Chondrocyte (in vitro differentiated cells): ENCODE measurements around the gene IMPDH2. TPM values are rescaled to one million over a fixed set of nuclear protein-coding genes. Genes with fewer than 3 reads are reported as not detected.

Source experiments
- DNase-seq: peaks from one replicate; pipeline ENCODE4 v3.0.0; 2021; ENCODE audit warnings: mixed read lengths, low spot score
- H3K27ac Mint-ChIP-seq: one replicate; pipeline ENCODE4 v1.8.0; 2021; ENCODE audit warnings: mild to moderate bottlenecking, moderate library complexity, mixed read lengths; ENCODE audit not compliant: unreplicated experiment
- H3K27me3 Mint-ChIP-seq: 2 replicates; pipeline ENCODE4 v1.8.0; 2021; ENCODE audit warnings: low read depth, mixed read lengths
- H3K36me3 Mint-ChIP-seq: 2 replicates; pipeline ENCODE4 v1.8.0; 2021; ENCODE audit warnings: low read depth, mixed read lengths
- H3K4me1 Mint-ChIP-seq: 2 replicates; pipeline ENCODE4 v1.8.0; 2021; ENCODE audit warnings: low read depth, mild to moderate bottlenecking, mixed read lengths
- H3K4me3 Mint-ChIP-seq: one replicate; pipeline ENCODE4 v1.8.0; 2021; ENCODE audit warnings: mild to moderate bottlenecking, moderate library complexity, mixed read lengths; ENCODE audit not compliant: unreplicated experiment
- H3K9me3 Mint-ChIP-seq: 2 replicates; pipeline ENCODE4 v1.8.0; 2021; ENCODE audit warnings: low read depth, mixed read lengths
- CTCF ChIP-seq: fragments of 200-600 bp; sonication (generic); IDR thresholded peaks from 2 replicates; pipeline ENCODE4 v1.5.0; 2021; ENCODE audit warnings: antibody characterized with exemption, mild to moderate bottlenecking, moderate library complexity
- microRNA-seq: library from miRNA; unstranded; fragments of <30 nt; microRNA quantifications from one replicate; pipeline ENCODE4 v1.2.0, GENCODE V29; 2020; ENCODE audit warnings: borderline number of aligned reads
- total RNA-seq: library from RNA; stranded (reverse); gene quantifications from 3 replicates; pipeline ENCODE4 v1.2.1, GENCODE V29; 2021

Gene IMPDH2
- total RNA-seq, 1 donor from 2014 or later: 140 TPM

- no peaks in the 10 kb centered on the region for H3K9me3 Mint-ChIP-seq
- H3K27ac Mint-ChIP-seq: no peak overlapping the region
- peak; percentile 27 for DNase-seq
- peaks cover 26% of the 10 kb centered on the region for H3K36me3 Mint-ChIP-seq
- H3K27me3 Mint-ChIP-seq: no peaks in the 10 kb centered on the region
- no peaks in the 10 kb centered on the region for H3K4me1 Mint-ChIP-seq
- TF ChIP-seq CTCF: no peak
- H3K4me3 Mint-ChIP-seq: no peak overlapping the region
These were observed 46.5 kb downstream of the IMPDH2 start for GRCh38 chr3:48982686-48983085.

- Mint-ChIP-seq H3K27ac (no peak overlapping the region), H3K4me1 (no peaks in the 10 kb centered on the region), H3K36me3 (peaks cover 26% of the 10 kb centered on the region), H3K4me3 (no peak overlapping the region), H3K27me3 (no peaks in the 10 kb centered on the region), H3K9me3 (no peaks in the 10 kb centered on the region)
- no peak for DNase-seq
- TF ChIP-seq CTCF: no peak
These were observed 47.2 kb downstream of the IMPDH2 start for GRCh38 chr3:48982016-48982415.

- no peak overlapping the region for H3K4me3 Mint-ChIP-seq
- no peaks in the 10 kb centered on the region for H3K27me3 Mint-ChIP-seq
- no peaks in the 10 kb centered on the region for H3K9me3 Mint-ChIP-seq
- DNase-seq: no peak
- H3K27ac Mint-ChIP-seq: no peak overlapping the region
- no peaks in the 10 kb centered on the region for H3K4me1 Mint-ChIP-seq
- H3K36me3 Mint-ChIP-seq: peaks cover 31% of the 10 kb centered on the region
- TF ChIP-seq CTCF: no peak
These were observed 48.9 kb downstream of the IMPDH2 start for GRCh38 chr3:48980295-48980694.

GRCh38 chr3:48979451-48979850 is 49.7 kb downstream of the IMPDH2 start:
- no peaks in the 10 kb centered on the region for H3K27me3 Mint-ChIP-seq
- DNase-seq: no peak
- TF ChIP-seq CTCF: no peak
- H3K36me3 Mint-ChIP-seq: peaks cover 37% of the 10 kb centered on the region
- no peak overlapping the region for H3K27ac Mint-ChIP-seq
- no peak overlapping the region for H3K4me3 Mint-ChIP-seq
- H3K4me1 Mint-ChIP-seq: no peaks in the 10 kb centered on the region
- no peaks in the 10 kb centered on the region for H3K9me3 Mint-ChIP-seq

Small RNA genes within 50 kb of the gene (microRNA-seq; reads per million reads assigned to microRNA genes)
- gene MIR191: 10,485 reads per million, percentile 94 among the genes with 10 or more reads in this experiment
- 2,990 reads per million, percentile 88 among the genes with 10 or more reads in this experiment for gene MIR425

Other genes starting within 250 kb of the IMPDH2 start
- gene PRKAR2A, start 181.5 kb downstream of the IMPDH2 start, total RNA-seq: 66.5 to 75.5 TPM (median 73.3 TPM) in 3 replicates
- 21.7 to 28.1 TPM (median 23.7 TPM) in 3 replicates for gene SLC25A20, start 130.5 kb downstream of the IMPDH2 start, total RNA-seq
- 61.7 to 69.9 TPM (median 69.2 TPM) in 3 replicates for gene ARIH2, start 110.6 kb downstream of the IMPDH2 start, total RNA-seq
- gene P4HTM, start 39.2 kb downstream of the IMPDH2 start, total RNA-seq: 25.6 to 31.0 TPM (median 26.3 TPM) in 3 replicates
- 164 to 222 TPM (median 168 TPM) in 3 replicates for gene WDR6, start 22.0 kb downstream of the IMPDH2 start, total RNA-seq
- 18.3 to 29.7 TPM (median 21.5 TPM) in 3 replicates for gene DALRD3, start 10.8 kb downstream of the IMPDH2 start, total RNA-seq
- gene NDUFAF3, start 7.3 kb downstream of the IMPDH2 start, total RNA-seq: 60.4 to 74.3 TPM (median 69.2 TPM) in 3 replicates
- gene QRICH1, start 64.7 kb upstream of the IMPDH2 start, total RNA-seq: 77.5 to 89.5 TPM (median 79.3 TPM) in 3 replicates
- 144 to 225 TPM (median 177 TPM) in 3 replicates for gene QARS1, start 75.4 kb upstream of the IMPDH2 start, total RNA-seq
- gene USP19, start 91.4 kb upstream of the IMPDH2 start, total RNA-seq: 34.2 to 43.4 TPM (median 35.6 TPM) in 3 replicates
- 824 to 1,096 TPM (median 1,075 TPM) in 3 replicates for gene LAMB2, start 103.7 kb upstream of the IMPDH2 start, total RNA-seq
- gene CCDC71, start 136.9 kb upstream of the IMPDH2 start, total RNA-seq: 18.1 to 19.4 TPM (median 18.7 TPM) in 3 replicates
- gene KLHDC8B, start 142.2 kb upstream of the IMPDH2 start, total RNA-seq: 15.6 to 40.8 TPM (median 35.1 TPM) in 3 replicates
- 4.6 to 7.3 TPM (median 6.9 TPM) in 3 replicates for gene C3orf62, start 247.8 kb upstream of the IMPDH2 start, total RNA-seq